K562 (cell line): ENCODE results near the gene MKNK1. TPM values are rescaled to one million over a fixed set of nuclear protein-coding genes. Genes with fewer than 3 reads are reported as not detected.

Experiments used
- CREBBP ChIP-seq: IDR thresholded peaks from one replicate; pipeline ENCODE4 v1.6.1; 2012; ENCODE audit warnings: low read depth, mild to moderate bottlenecking, control low read depth, inconsistent platforms, low read length
- CXXC5 ChIP-seq: fragments of 250-450 bp; sonication (Bioruptor Pico); IDR thresholded peaks from 2 replicates; pipeline ENCODE4 v1.8.0; 2022; ENCODE audit warnings: inconsistent platforms, mild to moderate bottlenecking, moderate library complexity
- EHMT2 ChIP-seq: fragments of 450-650 bp; IDR thresholded peaks from 2 replicates; pipeline ENCODE4 v1.6.1; 2018; ENCODE audit warnings: antibody characterized with exemption
- HDAC6 ChIP-seq: IDR thresholded peaks from 2 replicates; pipeline ENCODE4 v1.6.1; 2012; ENCODE audit warnings: low read depth, mild to moderate bottlenecking, control low read depth, inconsistent platforms, low read length, moderate library complexity
- HNRNPUL1 ChIP-seq: fragments of 200-400 bp; formaldehyde crosslinking; IDR thresholded peaks from 2 replicates; pipeline ENCODE4 v1.6.1; 2017; ENCODE audit warnings: low read length
- JUND ChIP-seq, 2 experiments: IDR thresholded peaks; 2 replicates in 1 of 2; 3 replicates in 1 of 2; pipeline ENCODE4 v1.6.1; 2011; ENCODE audit warnings: borderline replicate concordance in 2 of 2, low read depth in 2 of 2, low read length in 2 of 2, improper control_type of control experiment in 1 of 2, missing biosample characterization in 1 of 2, missing genetic modification characterization in 1 of 2, missing genetic modification reagents in 1 of 2
- MTA3 ChIP-seq: fragments of 450-650 bp; formaldehyde crosslinking; IDR thresholded peaks from 2 replicates; pipeline ENCODE4 v1.6.1; 2017; ENCODE audit warnings: mild to moderate bottlenecking, borderline replicate concordance
- NR4A1 ChIP-seq, 2 experiments: fragments of 250-450 bp in 1 of 2; fragments of 450-650 bp in 1 of 2; sonication (Bioruptor Pico) in 1 of 2; IDR thresholded peaks; 2 replicates each; pipeline versions ENCODE4 v1.4.0 to v1.6.1; 2016 to 2020; ENCODE audit warnings: mild to moderate bottlenecking in 2 of 2, missing compliant biosample characterization in 1 of 2, missing genetic modification characterization in 1 of 2, moderate library complexity in 1 of 2
- POLR3A ChIP-seq: IDR thresholded peaks from 2 replicates; pipeline ENCODE4 v1.6.1; 2011; ENCODE audit warnings: borderline replicate concordance, mild to moderate bottlenecking, moderate library complexity; ENCODE audit not compliant: insufficient read length, insufficient read depth; ENCODE audit errors: extremely low read depth
- PTTG1 ChIP-seq: fragments of 450-650 bp; IDR thresholded peaks from 2 replicates; pipeline ENCODE4 v1.6.1; 2016; ENCODE audit warnings: low read depth, mild to moderate bottlenecking, missing genetic modification characterization, missing compliant biosample characterization
- RBM15 ChIP-seq: fragments of 200-400 bp; formaldehyde crosslinking; IDR thresholded peaks from 2 replicates; pipeline ENCODE4 v1.6.1; 2018; ENCODE audit warnings: mild to moderate bottlenecking, low read length, moderate library complexity; ENCODE audit not compliant: insufficient read depth
- STAG1 ChIP-seq: sonication (generic); formaldehyde crosslinking; IDR thresholded peaks from 2 replicates; pipeline ENCODE4 v1.5.0; 2020; ENCODE audit warnings: missing genetic modification reagents, borderline replicate concordance
- TAF1 ChIP-seq: IDR thresholded peaks from 2 replicates; pipeline ENCODE4 v1.6.1; 2011; ENCODE audit warnings: mild to moderate bottlenecking, low read length, moderate library complexity; ENCODE audit not compliant: insufficient read depth, control insufficient read depth, severe bottlenecking; ENCODE audit errors: extremely low read depth
- U2AF2 ChIP-seq: fragments of 200-400 bp; formaldehyde crosslinking; optimal IDR thresholded peaks from 2 replicates; pipeline ENCODE3; 2017; ENCODE audit warnings: low read depth, mild to moderate bottlenecking, low read length
- ZNF121 ChIP-seq: sonication (generic); formaldehyde crosslinking; conservative IDR thresholded peaks from 2 replicates; pipeline ENCODE4 v1.8.0; 2022; ENCODE audit warnings: missing genetic modification reagents
- ZNF24 ChIP-seq: fragments of 450-650 bp; IDR thresholded peaks from 2 replicates; pipeline ENCODE4 v1.6.1; 2016
- polyA plus RNA-seq, 8 experiments: library from polyadenylated mRNA; depleted of rRNA in 4 of 8; stranded (reverse) in 5 of 8; unstranded in 3 of 8; fragments of >200 nt; fragmentation: Nextera tagmentation in 2 of 8; fragmentation: Illumina TruSeq in 1 of 8; extraction: Ambion mirVana in 2 of 8; extraction: Trizol in 1 of 8; gene quantifications; 2 replicates each; pipeline versions ENCODE4 v1.2.1 to v1.2.3, GENCODE V29; 2011 to 2014; ENCODE audit warnings: inconsistent platforms in 1 of 8, missing spikeins in 1 of 8
- total RNA-seq, 7 experiments: library from RNA; depleted of rRNA in 6 of 7; stranded (reverse); fragments of >200 nt in 6 of 7; fragmentation: Illumina TruSeq in 2 of 7; extraction: Trizol in 2 of 7; gene quantifications; 2 replicates each; pipeline versions ENCODE4 v1.2.1 to v1.2.3, GENCODE V29; 2011 to 2021; ENCODE audit warnings: low replicate concordance in 1 of 7
- TF ChIP-seq, protein P1 (sequence below), 2 experiments: fragments of 450-650 bp; formaldehyde crosslinking in 1 of 2; IDR thresholded peaks; 2 replicates each; pipeline versions ENCODE4 v1.4.0 to v1.6.1; 2014 to 2020; ENCODE audit warnings: mild to moderate bottlenecking in 2 of 2, borderline replicate concordance in 1 of 2, low read depth in 1 of 2
- TF ChIP-seq, protein P2 (sequence below): sonication (generic); formaldehyde crosslinking; IDR thresholded peaks from 2 replicates; pipeline ENCODE4 v1.8.0; 2022; ENCODE audit warnings: missing genetic modification reagents, mild to moderate bottlenecking, borderline replicate concordance

MKNK1 gene
- total and polyA plus RNA-seq, 9 of the 15 experiments (the other 6 are each of a cell fraction or from before 2014, with no cell fraction given): 27.7 to 51.3 (median 43.7) TPM

GRCh38 chr1:46532498-46533178, 71.4 kb downstream of the MKNK1 start (continued):
- TF ChIP-seq, protein P1, sequence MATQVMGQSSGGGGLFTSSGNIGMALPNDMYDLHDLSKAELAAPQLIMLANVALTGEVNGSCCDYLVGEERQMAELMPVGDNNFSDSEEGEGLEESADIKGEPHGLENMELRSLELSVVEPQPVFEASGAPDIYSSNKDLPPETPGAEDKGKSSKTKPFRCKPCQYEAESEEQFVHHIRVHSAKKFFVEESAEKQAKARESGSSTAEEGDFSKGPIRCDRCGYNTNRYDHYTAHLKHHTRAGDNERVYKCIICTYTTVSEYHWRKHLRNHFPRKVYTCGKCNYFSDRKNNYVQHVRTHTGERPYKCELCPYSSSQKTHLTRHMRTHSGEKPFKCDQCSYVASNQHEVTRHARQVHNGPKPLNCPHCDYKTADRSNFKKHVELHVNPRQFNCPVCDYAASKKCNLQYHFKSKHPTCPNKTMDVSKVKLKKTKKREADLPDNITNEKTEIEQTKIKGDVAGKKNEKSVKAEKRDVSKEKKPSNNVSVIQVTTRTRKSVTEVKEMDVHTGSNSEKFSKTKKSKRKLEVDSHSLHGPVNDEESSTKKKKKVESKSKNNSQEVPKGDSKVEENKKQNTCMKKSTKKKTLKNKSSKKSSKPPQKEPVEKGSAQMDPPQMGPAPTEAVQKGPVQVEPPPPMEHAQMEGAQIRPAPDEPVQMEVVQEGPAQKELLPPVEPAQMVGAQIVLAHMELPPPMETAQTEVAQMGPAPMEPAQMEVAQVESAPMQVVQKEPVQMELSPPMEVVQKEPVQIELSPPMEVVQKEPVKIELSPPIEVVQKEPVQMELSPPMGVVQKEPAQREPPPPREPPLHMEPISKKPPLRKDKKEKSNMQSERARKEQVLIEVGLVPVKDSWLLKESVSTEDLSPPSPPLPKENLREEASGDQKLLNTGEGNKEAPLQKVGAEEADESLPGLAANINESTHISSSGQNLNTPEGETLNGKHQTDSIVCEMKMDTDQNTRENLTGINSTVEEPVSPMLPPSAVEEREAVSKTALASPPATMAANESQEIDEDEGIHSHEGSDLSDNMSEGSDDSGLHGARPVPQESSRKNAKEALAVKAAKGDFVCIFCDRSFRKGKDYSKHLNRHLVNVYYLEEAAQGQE (IDR thresholded peaks at IDR 0.05; ENCODE audit: borderline replicate concordance): peak; percentile 72
- TF ChIP-seq, protein P1 (CRISPR knock-in tag; IDR thresholded peaks at IDR 0.05; ENCODE audit: low read depth): no peak
- TF ChIP-seq TAF1: no peak
- TF ChIP-seq ZNF24: no peak
- no peak for TF ChIP-seq ZNF121 (CRISPR knock-in tag)
- no peak for TF ChIP-seq U2AF2
- no peak for TF ChIP-seq PTTG1 (tag)
- TF ChIP-seq POLR3A: no peak
- TF ChIP-seq HNRNPUL1: no peak
- TF ChIP-seq NR4A1 (CRISPR knock-in tag; IDR thresholded peaks at IDR 0.05): no peak
- no peak for TF ChIP-seq NR4A1 (tag; IDR thresholded peaks at IDR 0.05)
- no peak for TF ChIP-seq HDAC6
- TF ChIP-seq CXXC5 (CRISPR knock-in tag): peak; percentile 64
- TF ChIP-seq RBM15: no peak
- TF ChIP-seq MTA3: 0 out of 2 replicates have a peak, but pooled peaks have one; percentile 33
- TF ChIP-seq JUND (IDR thresholded peaks at IDR 0.05; ENCODE audit: borderline replicate concordance, low read depth, low read length): 0 out of 2 replicates have a peak, but pooled peaks have one; percentile 35
- no peak for TF ChIP-seq JUND (tag; IDR thresholded peaks at IDR 0.05; ENCODE audit: borderline replicate concordance, low read depth, low read length)
- TF ChIP-seq EHMT2: no peak
- TF ChIP-seq CREBBP: no peak
- TF ChIP-seq, protein P2, sequence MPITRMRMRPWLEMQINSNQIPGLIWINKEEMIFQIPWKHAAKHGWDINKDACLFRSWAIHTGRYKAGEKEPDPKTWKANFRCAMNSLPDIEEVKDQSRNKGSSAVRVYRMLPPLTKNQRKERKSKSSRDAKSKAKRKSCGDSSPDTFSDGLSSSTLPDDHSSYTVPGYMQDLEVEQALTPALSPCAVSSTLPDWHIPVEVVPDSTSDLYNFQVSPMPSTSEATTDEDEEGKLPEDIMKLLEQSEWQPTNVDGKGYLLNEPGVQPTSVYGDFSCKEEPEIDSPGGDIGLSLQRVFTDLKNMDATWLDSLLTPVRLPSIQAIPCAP: no peak
- TF ChIP-seq STAG1 (CRISPR knock-in tag): peak; percentile 55; the same call in 1 of the 2 replicates
